Placental pericyte (primary cell): ENCODE measurements around the gene COL9A1. TPM values are rescaled to one million over a fixed set of nuclear protein-coding genes. Genes with fewer than 3 reads are reported as not detected.

Experiments used
- total RNA-seq: library from RNA; depleted of rRNA; stranded (reverse); fragments of >200 nt; gene quantifications from 2 replicates; pipeline ENCODE4 v1.2.3, GENCODE V29; 2012

COL9A1 gene
- total RNA-seq = not detected in 2 replicates

GRCh38 chr6:70303034-70303525, at the start of gene COL9A1:
COL9A1 (minus strand) TSS chr6:70303084; CDS start chr6:70302924, 160 bp downstream.

Other genes with a start within 250 kb of the COL9A1 start
- 12.9 and 13.1 TPM in 2 replicates for gene FAM135A, start 110.4 kb upstream of the COL9A1 start, total RNA-seq